GM18508 (cell line): Measurements from ENCODE around the gene TBC1D8.
"Not testable (repeated sequence)": the region's sequence is repeated elsewhere in the genome, so short reads cannot be mapped to it uniquely, and the experiment has no call there.

Source experiments
- ATAC-seq: cut with Tn5 transposase; IDR thresholded peaks from one replicate; pipeline ENCODE4 v1.9.1; 2021; ENCODE audit warnings: moderate number of reproducible peaks; ENCODE audit not compliant: insufficient read depth, unreplicated experiment

The TBC1D8 gene

GRCh38 chr2:101151146-101151858 lies at the start of gene TBC1D8:
TBC1D8 (minus strand) TSS chr2:101151382; CDS start chr2:101151253, 129 bp downstream.
- ATAC-seq, result no peak

- ATAC-seq, result no peak
These were observed 49.5 kb upstream of the TBC1D8 start for GRCh38 chr2:101200676-101201075.

GRCh38 chr2:101199251-101199791 lies 48.1 kb upstream of the TBC1D8 start:
- ATAC-seq, result no peak

GRCh38 chr2:101197814-101198213 lies 46.6 kb upstream of the TBC1D8 start:
- no peak for ATAC-seq

GRCh38 chr2:101197215-101197745 lies 46.1 kb upstream of the TBC1D8 start:
- no peak for ATAC-seq

- ATAC-seq, result no peak
These were observed 44.9 kb upstream of the TBC1D8 start for GRCh38 chr2:101195871-101196661.

GRCh38 chr2:101193033-101193626 lies 41.9 kb upstream of the TBC1D8 start:
- no peak for ATAC-seq

GRCh38 chr2:101190747-101191516 lies 39.8 kb upstream of the TBC1D8 start:
- no peak for ATAC-seq

- ATAC-seq, result no peak
These were observed 37.7 kb upstream of the TBC1D8 start for GRCh38 chr2:101188683-101189405.

- no peak for ATAC-seq
These were observed 35.9 kb upstream of the TBC1D8 start for GRCh38 chr2:101187131-101187530.

GRCh38 chr2:101185656-101186055 lies 34.5 kb upstream of the TBC1D8 start:
- no peak for ATAC-seq

- ATAC-seq, result no peak
These were observed 33.9 kb upstream of the TBC1D8 start for GRCh38 chr2:101185085-101185484.

- no peak for ATAC-seq
These were observed 28.8 kb upstream of the TBC1D8 start for GRCh38 chr2:101179982-101180381.

GRCh38 chr2:101176803-101177202 lies 25.6 kb upstream of the TBC1D8 start:
- no peak for ATAC-seq

- ATAC-seq, result no peak
These were observed 24.8 kb upstream of the TBC1D8 start for GRCh38 chr2:101175991-101176390.

GRCh38 chr2:101173707-101174295 lies 22.6 kb upstream of the TBC1D8 start:
- ATAC-seq, result no peak

- not testable (repeated sequence) for ATAC-seq
These were observed 18.6 kb upstream of the TBC1D8 start for GRCh38 chr2:101169822-101170221.

GRCh38 chr2:101168706-101169105 lies 17.5 kb upstream of the TBC1D8 start:
- ATAC-seq, result no peak

- ATAC-seq, result not testable (repeated sequence)
These were observed 16.4 kb upstream of the TBC1D8 start for GRCh38 chr2:101167532-101167931.
